ENCODE results near the gene NNT.

Gene NNT

GRCh38 chr5:43634621-43635020 is 31.6 kb downstream of the NNT start:
- no peak for TF ChIP-seq CTCF (conservative IDR thresholded peaks at IDR 0.05; ENCODE audit: low read depth)
- CTCF ChIA-PET = no interaction called here

GRCh38 chr5:43635374-43635773 is 32.4 kb downstream of the NNT start:
- no peak overlapping the region for H3K27ac ChIP-seq
- ChIA-PET CTCF (no interaction called here), POLR2A (ENCODE audit: low non-redundant PET) (no interaction called here)
- no peak for TF ChIP-seq CTCF (conservative IDR thresholded peaks at IDR 0.05; ENCODE audit: low read depth)
- no peak for DNase-seq (ENCODE audit: low spot score)

More at GRCh38 chr5:43634621-43635020, 31.6 kb downstream of the NNT start:
- no peak overlapping the region for H3K27ac ChIP-seq
- DNase-seq (ENCODE audit: low spot score) = no peak
- POLR2A ChIA-PET (ENCODE audit: low non-redundant PET) = no interaction called here

- H3K27ac ChIP-seq = no peak overlapping the region
- CTCF ChIA-PET = no interaction called here
- no peak for TF ChIP-seq CTCF (conservative IDR thresholded peaks at IDR 0.05; ENCODE audit: low read depth)
- no peak for DNase-seq (ENCODE audit: low spot score)
- POLR2A ChIA-PET (ENCODE audit: low non-redundant PET) = no interaction called here
Measured at GRCh38 chr5:43636076-43636475, 33.1 kb downstream of the NNT start.

GRCh38 chr5:43637416-43637815 is 34.4 kb downstream of the NNT start:
- CTCF ChIA-PET = interaction anchor here (0.6 kb wide), 1 partner anchor 15 kb away, joined by 4 read pairs; no protein-coding TSS in a partner anchor
- no peak for TF ChIP-seq CTCF (conservative IDR thresholded peaks at IDR 0.05; ENCODE audit: low read depth)
- POLR2A ChIA-PET (ENCODE audit: low non-redundant PET) = no interaction called here
- DNase-seq (ENCODE audit: low spot score) = no peak
- H3K27ac ChIP-seq = no peak overlapping the region

GRCh38 chr5:43638107-43638506 is 35.1 kb downstream of the NNT start:
- CTCF ChIA-PET = no interaction called here
- POLR2A ChIA-PET (ENCODE audit: low non-redundant PET) = no interaction called here
- no peak for DNase-seq (ENCODE audit: low spot score)
- no peak for TF ChIP-seq CTCF (conservative IDR thresholded peaks at IDR 0.05; ENCODE audit: low read depth)
- no peak overlapping the region for H3K27ac ChIP-seq

- no peak overlapping the region for H3K27ac ChIP-seq
- POLR2A ChIA-PET (ENCODE audit: low non-redundant PET) = no interaction called here
- CTCF ChIA-PET = no interaction called here
- DNase-seq (ENCODE audit: low spot score) = no peak
- no peak for TF ChIP-seq CTCF (conservative IDR thresholded peaks at IDR 0.05; ENCODE audit: low read depth)
Measured at GRCh38 chr5:43638546-43638945, 35.6 kb downstream of the NNT start.

- ChIA-PET CTCF (interaction anchor here (0.6 kb wide), 1 partner anchor 14 kb away, joined by 4 read pairs; no protein-coding TSS in a partner anchor), POLR2A (ENCODE audit: low non-redundant PET) (no interaction called here)
- no peak for DNase-seq (ENCODE audit: low spot score)
- H3K27ac ChIP-seq = no peak overlapping the region
- TF ChIP-seq CTCF (conservative IDR thresholded peaks at IDR 0.05; ENCODE audit: low read depth) = no peak
Measured at GRCh38 chr5:43639566-43639965, 36.6 kb downstream of the NNT start.

All from RWPE1 (cell line).